Tibial nerve (tissue), 3 donors: ENCODE measurements around the gene PSD2.

Experiments
- POLR2A ChIP-seq, 2 donors: fragments of 450-650 bp; IDR thresholded peaks; one replicate each; pipeline ENCODE4 v1.6.1; 2017; ENCODE audit warnings: antibody characterized with exemption in 2 of 2, mild to moderate bottlenecking in 2 of 2, moderate library complexity in 2 of 2
- TF ChIP-seq, protein P1 (sequence below), 5 experiments: fragments of 200-600 bp in 3 of 5; fragments of 450-650 bp in 2 of 5; sonication (generic) in 3 of 5; IDR thresholded peaks; one replicate each; pipeline ENCODE4 v1.5.1; 2016 to 2019; ENCODE audit warnings: antibody characterized with exemption in 5 of 5, mild to moderate bottlenecking in 3 of 5, moderate library complexity in 2 of 5

DNA sequence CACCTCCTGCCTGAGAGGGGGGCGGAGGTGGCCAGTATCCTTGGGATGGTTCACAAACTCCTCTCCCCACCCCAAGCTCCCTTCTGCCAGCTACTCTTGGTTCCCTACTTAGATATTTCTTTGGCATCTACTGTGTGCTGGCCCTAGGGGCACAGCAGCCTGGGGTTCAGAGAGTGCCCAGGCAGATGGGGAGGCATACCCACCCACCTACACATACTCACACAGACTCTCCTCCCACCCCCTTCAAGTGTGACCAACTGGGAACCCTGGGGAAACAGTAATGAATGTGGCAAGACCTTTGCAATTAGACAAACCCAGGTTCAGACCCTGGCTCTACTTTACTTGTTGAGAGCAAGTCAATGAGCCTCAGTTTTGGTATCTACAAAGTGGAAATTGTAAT lies 44.4 kb upstream of the PSD2 start:
- TF ChIP-seq, protein P1, sequence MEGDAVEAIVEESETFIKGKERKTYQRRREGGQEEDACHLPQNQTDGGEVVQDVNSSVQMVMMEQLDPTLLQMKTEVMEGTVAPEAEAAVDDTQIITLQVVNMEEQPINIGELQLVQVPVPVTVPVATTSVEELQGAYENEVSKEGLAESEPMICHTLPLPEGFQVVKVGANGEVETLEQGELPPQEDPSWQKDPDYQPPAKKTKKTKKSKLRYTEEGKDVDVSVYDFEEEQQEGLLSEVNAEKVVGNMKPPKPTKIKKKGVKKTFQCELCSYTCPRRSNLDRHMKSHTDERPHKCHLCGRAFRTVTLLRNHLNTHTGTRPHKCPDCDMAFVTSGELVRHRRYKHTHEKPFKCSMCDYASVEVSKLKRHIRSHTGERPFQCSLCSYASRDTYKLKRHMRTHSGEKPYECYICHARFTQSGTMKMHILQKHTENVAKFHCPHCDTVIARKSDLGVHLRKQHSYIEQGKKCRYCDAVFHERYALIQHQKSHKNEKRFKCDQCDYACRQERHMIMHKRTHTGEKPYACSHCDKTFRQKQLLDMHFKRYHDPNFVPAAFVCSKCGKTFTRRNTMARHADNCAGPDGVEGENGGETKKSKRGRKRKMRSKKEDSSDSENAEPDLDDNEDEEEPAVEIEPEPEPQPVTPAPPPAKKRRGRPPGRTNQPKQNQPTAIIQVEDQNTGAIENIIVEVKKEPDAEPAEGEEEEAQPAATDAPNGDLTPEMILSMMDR (IDR thresholded peaks at IDR 0.05) = no peak
- TF ChIP-seq POLR2A (IDR thresholded peaks at IDR 0.05) = no peak
